HepG2 (cell line): ENCODE measurements around the gene ASB3. TPM values are rescaled to one million over a fixed set of nuclear protein-coding genes. Genes with fewer than 3 reads are reported as not detected.

Experiments
- CENPX ChIP-seq: sonication (generic); formaldehyde crosslinking; IDR thresholded peaks from 2 replicates; pipeline ENCODE4 v1.9.0; 2021; ENCODE audit warnings: mild to moderate bottlenecking, missing genetic modification reagents, moderate library complexity
- CHD2 ChIP-seq: IDR thresholded peaks from 2 replicates; pipeline ENCODE4 v1.6.1; 2011; ENCODE audit warnings: low read depth, low read length, improper control_type of control experiment
- FOXP1 ChIP-seq, 2 experiments: fragments of 450-650 bp in 1 of 2; IDR thresholded peaks; 2 replicates each; pipeline ENCODE4 v1.6.1; 2017 to 2018; ENCODE audit warnings: antibody characterized with exemption in 1 of 2
- HNF4G ChIP-seq, 2 experiments: sonication (generic) in 1 of 2; formaldehyde crosslinking in 1 of 2; IDR thresholded peaks; 2 replicates each; pipeline versions ENCODE4 v1.4.0 to v1.6.1; 2011 to 2020; ENCODE audit warnings: borderline replicate concordance in 2 of 2, low read depth in 2 of 2, mild to moderate bottlenecking in 2 of 2, low read length in 1 of 2, missing genetic modification reagents in 1 of 2, moderate library complexity in 1 of 2
- KLF9 ChIP-seq: IDR thresholded peaks from 2 replicates; pipeline ENCODE4 v1.6.1; 2016; ENCODE audit warnings: low read depth
- NONO ChIP-seq, 2 experiments: fragments of 450-650 bp in 1 of 2; sonication (generic) in 1 of 2; formaldehyde crosslinking in 1 of 2; IDR thresholded peaks in 1 of 2; conservative IDR thresholded peaks in 1 of 2; 2 replicates each; pipeline versions ENCODE4 v1.6.1 to v1.8.0; 2017 to 2022; ENCODE audit warnings: mild to moderate bottlenecking in 1 of 2, missing genetic modification reagents in 1 of 2, moderate library complexity in 1 of 2
- PRMT3 ChIP-seq: sonication (generic); formaldehyde crosslinking; IDR thresholded peaks from 2 replicates; pipeline ENCODE4 v1.8.1; 2022; ENCODE audit warnings: low read depth, mild to moderate bottlenecking, moderate library complexity, missing genetic modification reagents, borderline replicate concordance
- RNF2 ChIP-seq: fragments of 450-650 bp; conservative IDR thresholded peaks from 2 replicates; pipeline ENCODE4 v1.6.1; 2016; ENCODE audit warnings: low read depth
- SETDB1 ChIP-seq: sonication (generic); formaldehyde crosslinking; IDR thresholded peaks from 2 replicates; pipeline ENCODE4 v1.5.1; 2020; ENCODE audit warnings: missing genetic modification reagents, mild to moderate bottlenecking, borderline replicate concordance
- SP140L ChIP-seq: sonication (generic); formaldehyde crosslinking; IDR thresholded peaks from 2 replicates; pipeline ENCODE4 v1.4.0; 2020; ENCODE audit warnings: missing genetic modification reagents, borderline replicate concordance
- TCF7 ChIP-seq: sonication (generic); IDR thresholded peaks from 2 replicates; pipeline ENCODE4 v1.6.1; 2016; ENCODE audit warnings: antibody characterized with exemption, low read depth
- ZBTB38 ChIP-seq: sonication (generic); formaldehyde crosslinking; IDR thresholded peaks from 2 replicates; pipeline ENCODE4 v1.5.1; 2020; ENCODE audit warnings: mild to moderate bottlenecking, missing genetic modification reagents
- ZNF331 ChIP-seq: sonication (generic); formaldehyde crosslinking; IDR thresholded peaks from 2 replicates; pipeline ENCODE4 v1.4.0; 2020; ENCODE audit warnings: missing genetic modification reagents
- ZNF33A ChIP-seq: sonication (generic); formaldehyde crosslinking; IDR thresholded peaks from 2 replicates; pipeline ENCODE4 v1.5.1; 2020; ENCODE audit warnings: missing genetic modification reagents, mild to moderate bottlenecking, moderate library complexity, borderline replicate concordance
- ZNF746 ChIP-seq: sonication (generic); formaldehyde crosslinking; IDR thresholded peaks from 2 replicates; pipeline ENCODE4 v1.8.0; 2022; ENCODE audit warnings: mild to moderate bottlenecking, missing genetic modification reagents
- polyA plus RNA-seq, 8 experiments: library from polyadenylated mRNA; depleted of rRNA in 3 of 8; stranded (reverse) in 7 of 8; unstranded in 1 of 8; fragments of >200 nt; fragmentation: Illumina TruSeq in 4 of 8; extraction: Trizol in 4 of 8; gene quantifications; 2 replicates each; pipeline versions ENCODE4 v1.2.1 to v1.2.3, GENCODE V29; 2011 to 2016; ENCODE audit warnings: low read depth in 4 of 8, missing spikeins in 1 of 8, mixed read lengths in 1 of 8; ENCODE audit not compliant: insufficient read depth in 1 of 8
- total RNA-seq, 5 experiments: library from RNA; depleted of rRNA; stranded (reverse); fragments of >200 nt; fragmentation: Illumina TruSeq; extraction: Trizol; gene quantifications; 2 replicates each; pipeline ENCODE4 v1.2.3, GENCODE V29; 2016; ENCODE audit warnings: low read depth in 1 of 5
- TF ChIP-seq, protein P1 (sequence below): sonication (generic); formaldehyde crosslinking; IDR thresholded peaks from 2 replicates; pipeline ENCODE4 v1.9.0; 2021; ENCODE audit warnings: missing genetic modification reagents, borderline replicate concordance
- TF ChIP-seq, protein P2 (sequence below): sonication (generic); formaldehyde crosslinking; IDR thresholded peaks from 2 replicates; pipeline ENCODE4 v1.4.0; 2020; ENCODE audit warnings: missing genetic modification reagents, borderline replicate concordance
- TF ChIP-seq, protein P3 (sequence below): sonication (generic); formaldehyde crosslinking; IDR thresholded peaks from 2 replicates; pipeline ENCODE4 v1.5.1; 2020; ENCODE audit warnings: missing genetic modification reagents, mild to moderate bottlenecking, borderline replicate concordance
- TF ChIP-seq, protein P4 (sequence below): sonication (generic); formaldehyde crosslinking; IDR thresholded peaks from 2 replicates; pipeline ENCODE4 v1.5.0; 2020; ENCODE audit warnings: missing genetic modification reagents

Gene ASB3
- total and polyA plus RNA-seq, 2 of the 13 experiments (the other 11 are each of a cell fraction or from before 2014, with no cell fraction given), result 40.1 to 41.8 TPM

DNA sequence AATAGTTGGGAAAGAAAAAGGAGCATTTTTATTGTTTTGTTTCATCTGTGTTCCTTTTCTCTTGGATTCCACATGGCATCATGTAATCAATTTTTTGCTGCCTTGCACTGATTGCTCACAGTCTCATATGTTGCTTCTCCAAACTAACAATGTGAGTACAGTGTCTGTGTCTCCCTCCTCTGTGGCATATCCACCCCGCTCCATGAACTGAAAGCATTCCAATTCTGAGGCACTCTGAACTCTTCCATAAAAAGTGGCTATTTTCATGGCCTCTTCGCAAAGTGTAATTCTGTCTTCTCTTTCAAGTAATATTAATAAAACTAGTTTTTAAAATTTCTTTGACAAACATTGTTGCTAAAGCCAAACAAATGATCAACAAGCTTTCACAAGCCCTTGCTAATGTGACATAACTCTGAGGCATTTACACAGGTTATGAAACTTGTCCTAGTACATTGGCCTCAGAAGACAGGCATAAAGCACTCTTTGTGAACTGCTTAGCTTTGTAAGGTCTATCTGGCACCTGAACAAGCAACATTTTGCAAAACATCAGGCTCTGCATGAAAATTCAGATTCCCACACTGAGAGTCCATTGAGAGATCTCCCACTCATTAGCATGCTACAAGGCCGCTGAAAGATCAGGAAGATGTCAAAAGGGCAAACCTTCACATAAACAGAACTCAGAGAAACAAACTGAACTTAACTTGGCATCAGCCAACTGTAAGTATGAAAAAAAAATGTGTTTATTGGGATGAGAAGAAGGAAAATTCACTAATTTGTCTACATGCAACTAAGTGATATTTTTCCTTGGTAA, 40.0 kb upstream of the ASB3 start (continued):
- TF ChIP-seq, protein P1, sequence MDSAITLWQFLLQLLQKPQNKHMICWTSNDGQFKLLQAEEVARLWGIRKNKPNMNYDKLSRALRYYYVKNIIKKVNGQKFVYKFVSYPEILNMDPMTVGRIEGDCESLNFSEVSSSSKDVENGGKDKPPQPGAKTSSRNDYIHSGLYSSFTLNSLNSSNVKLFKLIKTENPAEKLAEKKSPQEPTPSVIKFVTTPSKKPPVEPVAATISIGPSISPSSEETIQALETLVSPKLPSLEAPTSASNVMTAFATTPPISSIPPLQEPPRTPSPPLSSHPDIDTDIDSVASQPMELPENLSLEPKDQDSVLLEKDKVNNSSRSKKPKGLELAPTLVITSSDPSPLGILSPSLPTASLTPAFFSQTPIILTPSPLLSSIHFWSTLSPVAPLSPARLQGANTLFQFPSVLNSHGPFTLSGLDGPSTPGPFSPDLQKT (CRISPR knock-in tag), result no peak
- TF ChIP-seq, protein P2, sequence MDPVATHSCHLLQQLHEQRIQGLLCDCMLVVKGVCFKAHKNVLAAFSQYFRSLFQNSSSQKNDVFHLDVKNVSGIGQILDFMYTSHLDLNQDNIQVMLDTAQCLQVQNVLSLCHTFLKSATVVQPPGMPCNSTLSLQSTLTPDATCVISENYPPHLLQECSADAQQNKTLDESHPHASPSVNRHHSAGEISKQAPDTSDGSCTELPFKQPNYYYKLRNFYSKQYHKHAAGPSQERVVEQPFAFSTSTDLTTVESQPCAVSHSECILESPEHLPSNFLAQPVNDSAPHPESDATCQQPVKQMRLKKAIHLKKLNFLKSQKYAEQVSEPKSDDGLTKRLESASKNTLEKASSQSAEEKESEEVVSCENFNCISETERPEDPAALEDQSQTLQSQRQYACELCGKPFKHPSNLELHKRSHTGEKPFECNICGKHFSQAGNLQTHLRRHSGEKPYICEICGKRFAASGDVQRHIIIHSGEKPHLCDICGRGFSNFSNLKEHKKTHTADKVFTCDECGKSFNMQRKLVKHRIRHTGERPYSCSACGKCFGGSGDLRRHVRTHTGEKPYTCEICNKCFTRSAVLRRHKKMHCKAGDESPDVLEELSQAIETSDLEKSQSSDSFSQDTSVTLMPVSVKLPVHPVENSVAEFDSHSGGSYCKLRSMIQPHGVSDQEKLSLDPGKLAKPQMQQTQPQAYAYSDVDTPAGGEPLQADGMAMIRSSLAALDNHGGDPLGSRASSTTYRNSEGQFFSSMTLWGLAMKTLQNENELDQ (CRISPR knock-in tag), result peak; percentile 91
- TF ChIP-seq ZNF746 (CRISPR knock-in tag) (no peak; the same call in 1 of the 2 replicates), SETDB1 (CRISPR knock-in tag) (no peak), RNF2 (no peak), FOXP1 (IDR thresholded peaks at IDR 0.05) (peak; percentile 99), FOXP1 (CRISPR knock-in tag; IDR thresholded peaks at IDR 0.05) (peak; percentile 99), ZNF33A (peak; percentile 50; the same call in 1 of the 2 replicates), CHD2 (no peak), NONO (IDR thresholded peaks at IDR 0.05) (no peak), NONO (CRISPR knock-in tag; conservative IDR thresholded peaks at IDR 0.05) (peak; percentile 94), SP140L (CRISPR knock-in tag) (peak; percentile 87), CENPX (CRISPR knock-in tag) (no peak), KLF9 (peak; percentile 97), PRMT3 (CRISPR knock-in tag) (peak; percentile 78; the same call in 1 of the 2 replicates), TCF7 (peak; percentile 92), HNF4G (IDR thresholded peaks at IDR 0.05; ENCODE audit: borderline replicate concordance, low read depth, low read length) (peak; percentile 92), HNF4G (CRISPR knock-in tag; IDR thresholded peaks at IDR 0.05; ENCODE audit: borderline replicate concordance, low read depth) (peak; percentile 39; the same call in 1 of the 2 replicates), ZBTB38 (no peak), ZNF331 (CRISPR knock-in tag) (peak; percentile 96)
- TF ChIP-seq, protein P3, sequence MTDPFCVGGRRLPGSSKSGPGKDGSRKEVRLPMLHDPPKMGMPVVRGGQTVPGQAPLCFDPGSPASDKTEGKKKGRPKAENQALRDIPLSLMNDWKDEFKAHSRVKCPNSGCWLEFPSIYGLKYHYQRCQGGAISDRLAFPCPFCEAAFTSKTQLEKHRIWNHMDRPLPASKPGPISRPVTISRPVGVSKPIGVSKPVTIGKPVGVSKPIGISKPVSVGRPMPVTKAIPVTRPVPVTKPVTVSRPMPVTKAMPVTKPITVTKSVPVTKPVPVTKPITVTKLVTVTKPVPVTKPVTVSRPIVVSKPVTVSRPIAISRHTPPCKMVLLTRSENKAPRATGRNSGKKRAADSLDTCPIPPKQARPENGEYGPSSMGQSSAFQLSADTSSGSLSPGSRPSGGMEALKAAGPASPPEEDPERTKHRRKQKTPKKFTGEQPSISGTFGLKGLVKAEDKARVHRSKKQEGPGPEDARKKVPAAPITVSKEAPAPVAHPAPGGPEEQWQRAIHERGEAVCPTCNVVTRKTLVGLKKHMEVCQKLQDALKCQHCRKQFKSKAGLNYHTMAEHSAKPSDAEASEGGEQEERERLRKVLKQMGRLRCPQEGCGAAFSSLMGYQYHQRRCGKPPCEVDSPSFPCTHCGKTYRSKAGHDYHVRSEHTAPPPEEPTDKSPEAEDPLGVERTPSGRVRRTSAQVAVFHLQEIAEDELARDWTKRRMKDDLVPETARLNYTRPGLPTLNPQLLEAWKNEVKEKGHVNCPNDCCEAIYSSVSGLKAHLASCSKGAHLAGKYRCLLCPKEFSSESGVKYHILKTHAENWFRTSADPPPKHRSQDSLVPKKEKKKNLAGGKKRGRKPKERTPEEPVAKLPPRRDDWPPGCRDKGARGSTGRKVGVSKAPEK (CRISPR knock-in tag), result 0 out of 2 replicates have a peak, but pooled peaks have one; percentile 29
- TF ChIP-seq, protein P4, sequence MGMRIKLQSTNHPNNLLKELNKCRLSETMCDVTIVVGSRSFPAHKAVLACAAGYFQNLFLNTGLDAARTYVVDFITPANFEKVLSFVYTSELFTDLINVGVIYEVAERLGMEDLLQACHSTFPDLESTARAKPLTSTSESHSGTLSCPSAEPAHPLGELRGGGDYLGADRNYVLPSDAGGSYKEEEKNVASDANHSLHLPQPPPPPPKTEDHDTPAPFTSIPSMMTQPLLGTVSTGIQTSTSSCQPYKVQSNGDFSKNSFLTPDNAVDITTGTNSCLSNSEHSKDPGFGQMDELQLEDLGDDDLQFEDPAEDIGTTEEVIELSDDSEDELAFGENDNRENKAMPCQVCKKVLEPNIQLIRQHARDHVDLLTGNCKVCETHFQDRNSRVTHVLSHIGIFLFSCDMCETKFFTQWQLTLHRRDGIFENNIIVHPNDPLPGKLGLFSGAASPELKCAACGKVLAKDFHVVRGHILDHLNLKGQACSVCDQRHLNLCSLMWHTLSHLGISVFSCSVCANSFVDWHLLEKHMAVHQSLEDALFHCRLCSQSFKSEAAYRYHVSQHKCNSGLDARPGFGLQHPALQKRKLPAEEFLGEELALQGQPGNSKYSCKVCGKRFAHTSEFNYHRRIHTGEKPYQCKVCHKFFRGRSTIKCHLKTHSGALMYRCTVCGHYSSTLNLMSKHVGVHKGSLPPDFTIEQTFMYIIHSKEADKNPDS (CRISPR knock-in tag), result no peak
